K562 (cell line): ENCODE measurements around the gene N4BP2L1. TPM values are rescaled to one million over a fixed set of nuclear protein-coding genes. Genes with fewer than 3 reads are reported as not detected.

Experiments
- DACH1 ChIP-seq: fragments of 450-650 bp; IDR thresholded peaks from 2 replicates; pipeline ENCODE4 v1.6.1; 2018; ENCODE audit not compliant: partially characterized antibody
- ERF ChIP-seq: fragments of 450-650 bp; formaldehyde crosslinking; IDR thresholded peaks from 2 replicates; pipeline ENCODE4 v1.4.0; 2020; ENCODE audit warnings: mild to moderate bottlenecking, mixed read lengths
- FOXK2 ChIP-seq, 2 experiments: fragments of 450-650 bp; IDR thresholded peaks in 1 of 2; conservative IDR thresholded peaks in 1 of 2; 2 replicates each; pipeline ENCODE4 v1.6.1; 2016; ENCODE audit warnings: low read depth in 2 of 2, mild to moderate bottlenecking in 1 of 2
- HDAC6 ChIP-seq: IDR thresholded peaks from 2 replicates; pipeline ENCODE4 v1.6.1; 2012; ENCODE audit warnings: low read depth, mild to moderate bottlenecking, control low read depth, inconsistent platforms, low read length, moderate library complexity
- KLF16 ChIP-seq: IDR thresholded peaks from 2 replicates; pipeline ENCODE4 v1.6.1; 2016; ENCODE audit warnings: antibody characterized with exemption
- MAFG ChIP-seq: fragments of 450-650 bp; conservative IDR thresholded peaks from 2 replicates; pipeline ENCODE4 v1.6.1; 2016; ENCODE audit warnings: missing genetic modification characterization, missing compliant biosample characterization
- RBM22 ChIP-seq: fragments of 200-400 bp; formaldehyde crosslinking; IDR thresholded peaks from 2 replicates; pipeline ENCODE4 v1.6.1; 2018; ENCODE audit warnings: low read length, low read depth; ENCODE audit not compliant: poor library complexity, severe bottlenecking
- RBM39 ChIP-seq: fragments of 200-400 bp; formaldehyde crosslinking; optimal IDR thresholded peaks from 2 replicates; pipeline ENCODE3; 2018; ENCODE audit warnings: low read depth, low read length
- SIRT6 ChIP-seq: IDR thresholded peaks from one replicate; pipeline ENCODE4 v1.6.1; 2012; ENCODE audit warnings: low read depth, mild to moderate bottlenecking, control low read depth, inconsistent platforms, low read length, moderate library complexity
- SMARCA5 ChIP-seq: fragments of 450-650 bp; IDR thresholded peaks from 2 replicates; pipeline ENCODE4 v1.6.1; 2016
- SREBF2 ChIP-seq: sonication (generic); formaldehyde crosslinking; IDR thresholded peaks from 2 replicates; pipeline ENCODE4 v1.4.0; 2020; ENCODE audit warnings: mild to moderate bottlenecking, missing genetic modification reagents
- ZNF12 ChIP-seq: sonication (generic); formaldehyde crosslinking; IDR thresholded peaks from 2 replicates; pipeline ENCODE4 v1.4.0; 2020; ENCODE audit warnings: mild to moderate bottlenecking, missing genetic modification reagents
- ZNF282 ChIP-seq: sonication (generic); formaldehyde crosslinking; IDR thresholded peaks from 2 replicates; pipeline ENCODE4 v1.8.1; 2023; ENCODE audit warnings: missing genetic modification reagents
- polyA plus RNA-seq, 8 experiments: library from polyadenylated mRNA; depleted of rRNA in 4 of 8; stranded (reverse) in 5 of 8; unstranded in 3 of 8; fragments of >200 nt; fragmentation: Nextera tagmentation in 2 of 8; fragmentation: Illumina TruSeq in 1 of 8; extraction: Ambion mirVana in 2 of 8; extraction: Trizol in 1 of 8; gene quantifications; 2 replicates each; pipeline versions ENCODE4 v1.2.1 to v1.2.3, GENCODE V29; 2011 to 2014; ENCODE audit warnings: inconsistent platforms in 1 of 8, missing spikeins in 1 of 8
- total RNA-seq, 7 experiments: library from RNA; depleted of rRNA in 6 of 7; stranded (reverse); fragments of >200 nt in 6 of 7; fragmentation: Illumina TruSeq in 2 of 7; extraction: Trizol in 2 of 7; gene quantifications; 2 replicates each; pipeline versions ENCODE4 v1.2.1 to v1.2.3, GENCODE V29; 2011 to 2021; ENCODE audit warnings: low replicate concordance in 1 of 7
- TF ChIP-seq, protein P1 (sequence below), 2 experiments: fragments of 450-650 bp in 1 of 2; sonication (generic) in 1 of 2; formaldehyde crosslinking in 1 of 2; IDR thresholded peaks in 1 of 2; conservative IDR thresholded peaks in 1 of 2; 2 replicates each; pipeline versions ENCODE4 v1.6.1 to v1.8.1; 2016 to 2023; ENCODE audit warnings: mild to moderate bottlenecking in 2 of 2, moderate library complexity in 2 of 2, inconsistent platforms in 1 of 2, missing genetic modification reagents in 1 of 2
- TF ChIP-seq, protein P2 (sequence below): fragments of 450-650 bp; formaldehyde crosslinking; IDR thresholded peaks from 2 replicates; pipeline ENCODE4 v1.4.0; 2020; ENCODE audit warnings: mild to moderate bottlenecking, moderate library complexity
- TF ChIP-seq, protein P3 (sequence below): IDR thresholded peaks from 2 replicates; pipeline ENCODE4 v1.6.1; 2011; ENCODE audit not compliant: insufficient read length; ENCODE audit errors: extremely low read depth
- TF ChIP-seq, protein P4 (sequence below): sonication (generic); formaldehyde crosslinking; IDR thresholded peaks from 2 replicates; pipeline ENCODE4 v1.8.0; 2023; ENCODE audit warnings: missing genetic modification reagents, mild to moderate bottlenecking, borderline replicate concordance

N4BP2L1 gene
- total and polyA plus RNA-seq, 9 of the 15 experiments (the other 6 are each of a cell fraction or from before 2014, with no cell fraction given), result 0.06 to 0.33 (median 0.15) TPM; not detected in 1

DNA sequence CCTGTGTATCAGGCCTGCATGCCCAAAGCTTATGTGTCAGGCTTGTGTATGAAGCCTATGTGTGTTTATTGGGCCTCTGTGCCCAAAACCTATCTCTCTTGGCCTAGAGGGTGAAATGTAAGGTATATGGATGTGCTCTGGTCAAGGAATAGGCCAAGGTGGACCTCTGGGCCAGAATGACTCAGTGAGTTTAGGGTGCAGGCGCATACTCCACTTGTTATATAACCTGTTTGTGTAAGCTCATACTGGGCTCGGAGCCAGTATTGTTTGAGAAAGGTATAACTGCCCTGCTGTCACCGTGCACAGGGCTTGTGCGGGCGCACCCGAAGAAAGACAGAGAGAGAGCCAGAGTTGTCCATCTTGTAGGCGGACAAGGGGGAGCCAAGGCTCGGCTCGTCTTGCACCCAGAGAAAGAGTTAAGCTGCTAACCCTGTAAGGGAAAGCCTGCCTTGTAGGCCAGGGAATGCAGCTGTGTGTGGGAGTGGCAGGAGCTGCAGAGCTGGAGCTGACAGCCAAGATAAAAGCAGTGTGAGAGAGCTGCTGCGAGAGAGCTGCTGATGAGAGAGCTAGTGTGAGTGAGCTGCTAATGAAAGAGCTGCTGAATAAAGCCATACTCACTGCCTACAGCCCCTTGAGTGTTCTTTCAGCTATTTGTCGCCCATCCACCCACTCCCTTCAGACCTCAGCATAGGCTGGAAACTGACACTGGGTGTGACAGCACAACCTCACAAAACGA is 43.4 kb upstream of the N4BP2L1 start (continued):
- TF ChIP-seq RBM39 (no peak), SMARCA5 (no peak), ERF (no peak), SIRT6 (no peak), FOXK2 (conservative IDR thresholded peaks at IDR 0.05 in 1 of 2, IDR thresholded peaks at IDR 0.05 in 1 of 2; ENCODE audit: low read depth in 2 of 2) (no peak), HDAC6 (no peak), MAFG (no peak), ZNF12 (CRISPR knock-in tag) (peak; percentile 90), KLF16 (peak; percentile 74), RBM22 (no peak), SREBF2 (CRISPR knock-in tag) (no peak), ZNF282 (CRISPR knock-in tag) (no peak), DACH1 (peak; percentile 13)
- TF ChIP-seq, protein P1, sequence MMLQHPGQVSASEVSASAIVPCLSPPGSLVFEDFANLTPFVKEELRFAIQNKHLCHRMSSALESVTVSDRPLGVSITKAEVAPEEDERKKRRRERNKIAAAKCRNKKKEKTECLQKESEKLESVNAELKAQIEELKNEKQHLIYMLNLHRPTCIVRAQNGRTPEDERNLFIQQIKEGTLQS (IDR thresholded peaks at IDR 0.05), result peak; percentile 46; the same call in 1 of the 2 replicates
- TF ChIP-seq, protein P1 (CRISPR knock-in tag; conservative IDR thresholded peaks at IDR 0.05), result no peak
- TF ChIP-seq, protein P2, sequence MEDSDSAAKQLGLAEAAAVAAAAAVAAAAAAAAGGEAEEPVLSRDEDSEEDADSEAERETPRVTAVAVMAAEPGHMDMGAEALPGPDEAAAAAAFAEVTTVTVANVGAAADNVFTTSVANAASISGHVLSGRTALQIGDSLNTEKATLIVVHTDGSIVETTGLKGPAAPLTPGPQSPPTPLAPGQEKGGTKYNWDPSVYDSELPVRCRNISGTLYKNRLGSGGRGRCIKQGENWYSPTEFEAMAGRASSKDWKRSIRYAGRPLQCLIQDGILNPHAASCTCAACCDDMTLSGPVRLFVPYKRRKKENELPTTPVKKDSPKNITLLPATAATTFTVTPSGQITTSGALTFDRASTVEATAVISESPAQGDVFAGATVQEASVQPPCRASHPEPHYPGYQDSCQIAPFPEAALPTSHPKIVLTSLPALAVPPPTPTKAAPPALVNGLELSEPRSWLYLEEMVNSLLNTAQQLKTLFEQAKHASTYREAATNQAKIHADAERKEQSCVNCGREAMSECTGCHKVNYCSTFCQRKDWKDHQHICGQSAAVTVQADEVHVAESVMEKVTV (CRISPR knock-in tag), result no peak
- TF ChIP-seq, protein P3, sequence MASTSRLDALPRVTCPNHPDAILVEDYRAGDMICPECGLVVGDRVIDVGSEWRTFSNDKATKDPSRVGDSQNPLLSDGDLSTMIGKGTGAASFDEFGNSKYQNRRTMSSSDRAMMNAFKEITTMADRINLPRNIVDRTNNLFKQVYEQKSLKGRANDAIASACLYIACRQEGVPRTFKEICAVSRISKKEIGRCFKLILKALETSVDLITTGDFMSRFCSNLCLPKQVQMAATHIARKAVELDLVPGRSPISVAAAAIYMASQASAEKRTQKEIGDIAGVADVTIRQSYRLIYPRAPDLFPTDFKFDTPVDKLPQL, result no peak
- TF ChIP-seq, protein P4, sequence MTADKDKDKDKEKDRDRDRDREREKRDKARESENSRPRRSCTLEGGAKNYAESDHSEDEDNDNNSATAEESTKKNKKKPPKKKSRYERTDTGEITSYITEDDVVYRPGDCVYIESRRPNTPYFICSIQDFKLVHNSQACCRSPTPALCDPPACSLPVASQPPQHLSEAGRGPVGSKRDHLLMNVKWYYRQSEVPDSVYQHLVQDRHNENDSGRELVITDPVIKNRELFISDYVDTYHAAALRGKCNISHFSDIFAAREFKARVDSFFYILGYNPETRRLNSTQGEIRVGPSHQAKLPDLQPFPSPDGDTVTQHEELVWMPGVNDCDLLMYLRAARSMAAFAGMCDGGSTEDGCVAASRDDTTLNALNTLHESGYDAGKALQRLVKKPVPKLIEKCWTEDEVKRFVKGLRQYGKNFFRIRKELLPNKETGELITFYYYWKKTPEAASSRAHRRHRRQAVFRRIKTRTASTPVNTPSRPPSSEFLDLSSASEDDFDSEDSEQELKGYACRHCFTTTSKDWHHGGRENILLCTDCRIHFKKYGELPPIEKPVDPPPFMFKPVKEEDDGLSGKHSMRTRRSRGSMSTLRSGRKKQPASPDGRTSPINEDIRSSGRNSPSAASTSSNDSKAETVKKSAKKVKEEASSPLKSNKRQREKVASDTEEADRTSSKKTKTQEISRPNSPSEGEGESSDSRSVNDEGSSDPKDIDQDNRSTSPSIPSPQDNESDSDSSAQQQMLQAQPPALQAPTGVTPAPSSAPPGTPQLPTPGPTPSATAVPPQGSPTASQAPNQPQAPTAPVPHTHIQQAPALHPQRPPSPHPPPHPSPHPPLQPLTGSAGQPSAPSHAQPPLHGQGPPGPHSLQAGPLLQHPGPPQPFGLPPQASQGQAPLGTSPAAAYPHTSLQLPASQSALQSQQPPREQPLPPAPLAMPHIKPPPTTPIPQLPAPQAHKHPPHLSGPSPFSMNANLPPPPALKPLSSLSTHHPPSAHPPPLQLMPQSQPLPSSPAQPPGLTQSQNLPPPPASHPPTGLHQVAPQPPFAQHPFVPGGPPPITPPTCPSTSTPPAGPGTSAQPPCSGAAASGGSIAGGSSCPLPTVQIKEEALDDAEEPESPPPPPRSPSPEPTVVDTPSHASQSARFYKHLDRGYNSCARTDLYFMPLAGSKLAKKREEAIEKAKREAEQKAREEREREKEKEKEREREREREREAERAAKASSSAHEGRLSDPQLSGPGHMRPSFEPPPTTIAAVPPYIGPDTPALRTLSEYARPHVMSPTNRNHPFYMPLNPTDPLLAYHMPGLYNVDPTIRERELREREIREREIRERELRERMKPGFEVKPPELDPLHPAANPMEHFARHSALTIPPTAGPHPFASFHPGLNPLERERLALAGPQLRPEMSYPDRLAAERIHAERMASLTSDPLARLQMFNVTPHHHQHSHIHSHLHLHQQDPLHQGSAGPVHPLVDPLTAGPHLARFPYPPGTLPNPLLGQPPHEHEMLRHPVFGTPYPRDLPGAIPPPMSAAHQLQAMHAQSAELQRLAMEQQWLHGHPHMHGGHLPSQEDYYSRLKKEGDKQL (CRISPR knock-in tag), result no peak
